Measurements from ENCODE around the gene NBAS.

The NBAS gene

DNA sequence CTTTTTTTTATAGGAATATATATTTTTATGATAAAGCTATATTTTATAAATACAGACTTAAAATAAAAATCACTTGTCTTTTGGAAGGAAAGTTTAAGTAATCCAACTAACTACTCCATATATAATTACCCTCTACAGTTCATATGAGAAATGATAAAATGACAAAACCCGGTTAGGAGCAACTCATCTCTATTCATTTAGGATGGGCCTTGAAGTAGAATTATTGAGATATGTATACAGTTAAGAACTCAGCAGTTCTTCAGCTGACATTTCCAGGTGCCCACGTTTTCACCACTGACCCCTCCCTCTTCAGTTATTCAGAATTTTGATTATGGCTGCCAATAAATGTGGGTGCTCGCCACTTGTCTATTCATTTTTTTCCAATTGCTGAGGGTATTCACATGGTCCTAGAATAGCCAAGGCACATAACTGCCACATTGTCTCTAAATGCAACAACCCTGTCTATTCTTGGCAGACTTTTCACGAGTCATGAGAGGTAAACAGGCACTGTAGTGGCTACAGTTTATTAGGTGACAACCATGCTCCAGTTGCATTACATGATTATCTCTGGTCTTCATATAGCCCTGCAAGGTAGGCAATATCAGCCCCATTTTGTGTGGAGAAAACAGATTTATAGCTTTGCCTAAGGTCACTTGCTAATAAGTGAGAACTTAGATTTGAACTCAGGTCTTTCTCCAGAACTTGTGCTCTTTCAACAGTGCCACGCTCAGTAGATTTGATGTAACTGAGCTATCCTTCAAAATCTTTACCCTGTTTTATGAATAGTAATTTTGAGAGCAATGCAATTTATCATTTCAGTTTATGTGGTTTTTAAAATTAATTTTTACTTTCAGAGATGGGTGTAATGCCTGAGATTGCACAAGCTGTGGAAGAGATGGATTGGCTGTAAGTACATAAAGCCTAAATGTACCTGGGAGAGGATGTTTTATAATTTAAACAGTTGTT, 33.4 kb upstream of the NBAS start:
- Mint-ChIP-seq H3K36me3 (ENCODE audit: low read depth) (peaks cover 38% of the 10 kb centered on the region), H3K4me3 (peak overlapping the region; percentile 46 to 66 (median 53)), H3K4me1 (peaks cover 21% of the 10 kb centered on the region), H3K27ac (no peak overlapping the region), H3K27me3 (ENCODE audit: low read depth) (no peaks in the 10 kb centered on the region), H3K9me3 (no peaks in the 10 kb centered on the region)
- TF ChIP-seq, protein P1, sequence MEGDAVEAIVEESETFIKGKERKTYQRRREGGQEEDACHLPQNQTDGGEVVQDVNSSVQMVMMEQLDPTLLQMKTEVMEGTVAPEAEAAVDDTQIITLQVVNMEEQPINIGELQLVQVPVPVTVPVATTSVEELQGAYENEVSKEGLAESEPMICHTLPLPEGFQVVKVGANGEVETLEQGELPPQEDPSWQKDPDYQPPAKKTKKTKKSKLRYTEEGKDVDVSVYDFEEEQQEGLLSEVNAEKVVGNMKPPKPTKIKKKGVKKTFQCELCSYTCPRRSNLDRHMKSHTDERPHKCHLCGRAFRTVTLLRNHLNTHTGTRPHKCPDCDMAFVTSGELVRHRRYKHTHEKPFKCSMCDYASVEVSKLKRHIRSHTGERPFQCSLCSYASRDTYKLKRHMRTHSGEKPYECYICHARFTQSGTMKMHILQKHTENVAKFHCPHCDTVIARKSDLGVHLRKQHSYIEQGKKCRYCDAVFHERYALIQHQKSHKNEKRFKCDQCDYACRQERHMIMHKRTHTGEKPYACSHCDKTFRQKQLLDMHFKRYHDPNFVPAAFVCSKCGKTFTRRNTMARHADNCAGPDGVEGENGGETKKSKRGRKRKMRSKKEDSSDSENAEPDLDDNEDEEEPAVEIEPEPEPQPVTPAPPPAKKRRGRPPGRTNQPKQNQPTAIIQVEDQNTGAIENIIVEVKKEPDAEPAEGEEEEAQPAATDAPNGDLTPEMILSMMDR (IDR thresholded peaks at IDR 0.05; ENCODE audit: unreplicated experiment in 3 of 3): no peak

DNA sequence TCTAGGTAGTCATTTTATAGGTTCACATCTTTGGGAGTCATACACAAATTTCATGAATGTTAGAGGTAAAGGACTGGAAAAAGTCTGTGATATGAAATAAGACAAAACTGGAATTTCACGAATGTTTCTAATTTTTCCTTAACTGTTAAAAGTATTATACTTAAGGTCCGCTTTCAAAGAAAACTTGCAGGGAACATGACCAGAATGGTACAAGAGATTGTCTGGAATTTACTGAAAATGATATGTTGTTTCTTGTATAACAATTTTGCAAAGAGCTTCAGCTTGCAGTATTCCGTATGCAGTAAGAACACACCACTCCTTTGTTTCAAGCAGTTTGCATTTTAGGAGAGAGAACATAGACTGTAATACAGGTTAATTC, 32.2 kb upstream of the NBAS start:
- TF ChIP-seq, protein P1 (IDR thresholded peaks at IDR 0.05; ENCODE audit: unreplicated experiment in 3 of 3): no peak
- H3K27ac Mint-ChIP-seq: peak overlapping the region; percentile 94 to 98 (median 97)
- peak overlapping the region; percentile 94 to 99 (median 98) for H3K4me3 Mint-ChIP-seq
- H3K27me3 Mint-ChIP-seq (ENCODE audit: low read depth): no peaks in the 10 kb centered on the region
- peaks cover 31% of the 10 kb centered on the region for H3K36me3 Mint-ChIP-seq (ENCODE audit: low read depth)
- peaks cover 21% of the 10 kb centered on the region for H3K4me1 Mint-ChIP-seq
- H3K9me3 Mint-ChIP-seq: no peaks in the 10 kb centered on the region

DNA sequence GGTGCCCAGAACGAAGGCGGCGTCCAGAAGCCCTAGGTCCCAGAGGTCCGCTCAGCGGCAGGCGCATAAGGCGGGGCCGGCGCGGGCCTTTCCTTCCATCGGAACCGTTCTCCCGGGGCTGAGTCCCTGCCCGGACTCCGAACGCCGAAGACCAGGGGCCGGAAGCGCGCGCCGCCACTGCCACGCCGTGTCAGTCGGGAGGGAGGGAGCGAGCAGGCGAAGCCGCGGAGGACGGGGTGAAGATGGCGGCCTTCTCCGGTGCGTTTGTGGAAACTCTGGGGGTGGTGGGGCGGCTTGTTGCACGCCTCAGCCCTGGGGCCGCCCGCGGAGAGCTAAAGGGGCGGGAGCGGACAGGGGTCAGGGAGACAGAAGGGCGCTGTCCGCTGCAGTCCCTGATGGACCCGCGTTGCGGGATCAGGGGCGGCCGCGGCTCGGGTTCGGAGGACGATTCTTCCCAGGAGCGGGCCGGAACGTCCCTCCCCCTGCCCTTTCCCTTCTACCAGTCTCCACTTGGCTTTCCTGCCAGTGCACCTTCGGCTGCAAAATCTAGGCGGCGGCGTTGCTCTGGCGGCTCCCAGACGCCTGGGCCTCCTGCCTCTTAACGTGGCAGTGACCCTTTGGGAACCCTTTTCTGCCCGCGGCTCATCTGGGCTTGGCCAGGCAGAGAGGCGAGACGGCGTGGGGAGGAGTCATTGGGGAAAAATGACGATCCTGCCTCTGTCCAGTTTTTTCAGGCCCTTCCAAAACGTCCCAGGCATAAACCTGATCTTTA, 30.7 kb upstream of the NBAS start, which contains the start of gene DDX1:
TSS of gene DDX1 (plus strand) at position 177 of the 772 bp plus-strand sequence. CDS start at position 243, 66 bp downstream.
- Mint-ChIP-seq H3K4me1 (peaks cover 21% of the 10 kb centered on the region), H3K4me3 (peak within 1 kb of the TSS; percentile 94 to 99 (median 98))
- TF ChIP-seq, protein P1 (IDR thresholded peaks at IDR 0.05; ENCODE audit: unreplicated experiment in 3 of 3): no peak

DNA sequence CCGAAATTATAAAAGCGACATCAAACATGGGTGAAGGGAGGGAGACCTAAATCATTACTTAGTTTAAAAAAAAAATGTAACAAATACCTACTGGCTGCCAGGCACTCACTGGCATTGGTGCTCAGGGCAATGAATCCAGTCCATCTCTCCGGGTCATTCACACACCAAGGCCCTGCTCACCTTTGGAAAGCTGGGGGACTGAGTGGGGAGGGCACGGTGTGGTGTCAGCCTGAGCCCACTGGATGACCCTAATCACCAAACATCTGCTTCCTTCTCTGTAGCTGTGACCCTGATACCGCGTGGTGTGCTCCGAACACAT, 30.2 kb upstream of the NBAS start:
- Mint-ChIP-seq H3K4me1 (peaks cover 21% of the 10 kb centered on the region), H3K27me3 (ENCODE audit: low read depth) (no peaks in the 10 kb centered on the region), H3K9me3 (no peaks in the 10 kb centered on the region), H3K4me3 (peak overlapping the region; percentile 94 to 99 (median 98)), H3K36me3 (ENCODE audit: low read depth) (peaks cover 16% of the 10 kb centered on the region), H3K27ac (peak overlapping the region; percentile 94 to 98 (median 97))
- TF ChIP-seq, protein P1 (IDR thresholded peaks at IDR 0.05; ENCODE audit: unreplicated experiment in 3 of 3): no peak

More for the DNA sequence above, 30.7 kb upstream of the NBAS start, which contains the start of gene DDX1:
- Mint-ChIP-seq H3K27me3 (ENCODE audit: low read depth) (no peaks in the 10 kb centered on the region), H3K9me3 (no peaks in the 10 kb centered on the region), H3K27ac (peak within 1 kb of the TSS; percentile 94 to 98 (median 97)), H3K36me3 (ENCODE audit: low read depth) (peaks cover 20% of the 10 kb centered on the region)

DNA sequence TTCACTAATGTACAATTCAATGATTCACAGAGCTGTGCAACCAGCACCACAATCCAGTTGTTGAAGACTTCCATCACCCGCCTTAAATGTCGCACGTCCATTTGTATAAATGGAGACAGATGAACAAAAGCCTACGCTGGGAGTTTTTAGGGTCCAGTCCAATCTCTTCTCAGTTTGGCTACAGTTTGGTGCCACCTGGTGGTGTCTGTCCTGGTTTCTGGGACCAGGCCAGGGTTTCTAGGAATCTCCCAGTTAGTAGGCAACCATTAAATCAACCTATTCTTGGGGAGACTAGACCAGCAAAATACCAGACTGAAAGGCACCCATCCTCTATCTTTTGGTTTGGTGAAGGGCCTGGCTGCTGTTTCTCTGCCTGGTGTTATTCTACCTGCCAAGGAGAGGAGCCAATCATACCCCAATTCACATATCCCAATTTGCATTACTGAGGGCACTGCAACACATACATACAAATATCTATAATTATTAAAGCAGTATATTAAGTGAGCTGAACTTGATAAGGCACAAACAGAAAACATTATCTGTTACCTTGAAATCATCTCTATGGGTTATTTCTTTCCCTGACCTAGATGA, 27.3 kb upstream of the NBAS start:
- Mint-ChIP-seq H3K9me3 (no peaks in the 10 kb centered on the region), H3K27ac (peak overlapping the region in 1 of 3 experiments; percentile 72), H3K4me1 (peaks cover 21% of the 10 kb centered on the region), H3K4me3 (peak overlapping the region; percentile 17 to 67 (median 60)), H3K27me3 (ENCODE audit: low read depth) (no peaks in the 10 kb centered on the region), H3K36me3 (ENCODE audit: low read depth) (no peaks in the 10 kb centered on the region)
- TF ChIP-seq, protein P1 (IDR thresholded peaks at IDR 0.05; ENCODE audit: unreplicated experiment in 3 of 3): peak; percentile 47 to 68 (median 62)
